HCT116 (cell line): Measurements from ENCODE around the gene EPS8L2.

ENCODE experiments used
- CEBPB ChIP-seq: IDR thresholded peaks from 2 replicates; pipeline ENCODE4 v1.6.1; 2012; ENCODE audit warnings: low read depth
- CTCF ChIP-seq, 3 experiments: fragments of 200-600 bp in 1 of 3; sonication (generic) in 1 of 3; IDR thresholded peaks in 2 of 3; conservative IDR thresholded peaks in 1 of 3; 2 replicates each; pipeline ENCODE4 v1.5.1; 2012 to 2017; ENCODE audit warnings: low read depth in 2 of 3, low read length in 2 of 3, antibody characterized with exemption in 1 of 3, borderline replicate concordance in 1 of 3, control low read depth in 1 of 3, mild to moderate bottlenecking in 1 of 3, mixed read lengths in 1 of 3, mixed run types in 1 of 3, moderate library complexity in 1 of 3; ENCODE audit not compliant: insufficient read depth in 1 of 3
- EGR1 ChIP-seq: IDR thresholded peaks from 2 replicates; pipeline ENCODE4 v1.6.1; 2012; ENCODE audit warnings: low read depth
- POLR2A ChIP-seq: IDR thresholded peaks from 2 replicates; pipeline ENCODE4 v1.7.0; 2011; ENCODE audit warnings: borderline replicate concordance; ENCODE audit not compliant: insufficient read depth, insufficient read length; ENCODE audit errors: extremely low read depth
- RAD21 ChIP-seq: IDR thresholded peaks from 2 replicates; pipeline ENCODE4 v1.6.1; 2012; ENCODE audit warnings: low read depth, mild to moderate bottlenecking
- TCF7L2 ChIP-seq: IDR thresholded peaks from 2 replicates; pipeline ENCODE4 v1.7.0; 2011; ENCODE audit warnings: borderline replicate concordance, inconsistent platforms; ENCODE audit not compliant: insufficient read depth, insufficient read length; ENCODE audit errors: extremely low read depth

GRCh38 chr11:760236-760635, 54.2 kb downstream of the EPS8L2 start:
- TF ChIP-seq TCF7L2 (no peak), POLR2A (no peak), CTCF (IDR thresholded peaks at IDR 0.05 in 2 of 3, conservative IDR thresholded peaks at IDR 0.05 in 1 of 3; ENCODE audit: borderline replicate concordance in 1 of 3, insufficient read depth in 1 of 3, low read depth in 2 of 3, low read length in 2 of 3) (no peak), EGR1 (no peak), RAD21 (no peak), CEBPB (no peak)
